Endothelial cell of umbilical vein (primary cell): Measurements from ENCODE around the gene C1RL. TPM values are rescaled to one million over a fixed set of nuclear protein-coding genes. Genes with fewer than 3 reads are reported as not detected.

Experiments
- BruUV-seq: library from RNA; stranded (reverse); fragments of 400-500 nt; replicated peaks from 2 replicates; lab custom pipeline; 2021; lab: Mats Ljungman, UMichigan
- CTCF ChIA-PET: fragments of 300-600, 350-600 bp; sonication (Branson Sonifier 250); formaldehyde crosslinking; loops from one replicate; lab custom pipeline; 2021; ENCODE audit warnings: antibody characterized with exemption, inconsistent platforms; lab: Charles Lee
- POLR2A ChIA-PET: fragments of 300-600, 350-600 bp; sonication (Branson Sonifier 250); formaldehyde crosslinking; loops from one replicate; lab custom pipeline; 2021; ENCODE audit warnings: antibody characterized with exemption, inconsistent platforms; lab: Charles Lee
- DNase-seq: peaks from one replicate; pipeline ENCODE4 v3.0.0-alpha.2; 2011; ENCODE audit warnings: low read depth, low spot score
- FAIRE-seq: peaks from 2 replicates; lab custom pipeline; 2011; peaks lifted over from hg19 to GRCh38; lab: Jason Lieb, UNC
- H2AFZ ChIP-seq: 2 replicates; pipeline ENCODE4 v1.6.0; 2012; ENCODE audit warnings: low read depth, low read length, control low read depth, inconsistent platforms
- H3K27ac ChIP-seq: 2 replicates; pipeline ENCODE4 v1.5.1; 2011; ENCODE audit warnings: low read depth, mild to moderate bottlenecking, control low read depth, low read length, moderate library complexity; ENCODE audit not compliant: insufficient read depth
- H3K27me3 ChIP-seq, 2 experiments: 2 replicates each; pipeline versions ENCODE4 v1.6.0 to v1.6.1; 2011; ENCODE audit warnings: low read length in 2 of 2, mixed read lengths in 1 of 2; ENCODE audit not compliant: control insufficient read depth in 2 of 2, insufficient read depth in 2 of 2
- H3K36me3 ChIP-seq, 2 experiments: 2 replicates in 1 of 2; 3 replicates in 1 of 2; pipeline ENCODE4 v1.5.1; 2011; ENCODE audit warnings: low read length in 2 of 2, mild to moderate bottlenecking in 1 of 2, moderate library complexity in 1 of 2; ENCODE audit not compliant: control insufficient read depth in 2 of 2, insufficient read depth in 2 of 2; ENCODE audit errors: extremely low read depth in 1 of 2
- H3K4me1 ChIP-seq: 3 replicates; pipeline ENCODE4 v1.5.1; 2011; ENCODE audit warnings: mild to moderate bottlenecking, low read length; ENCODE audit not compliant: control insufficient read depth, insufficient read depth; ENCODE audit errors: extremely low read depth
- H3K4me2 ChIP-seq: 2 replicates; pipeline ENCODE4 v1.6.1; 2011; ENCODE audit warnings: low read length, control low read depth, mixed read lengths; ENCODE audit not compliant: insufficient read depth
- H3K4me3 ChIP-seq, 3 experiments: fragments of 200-600 bp in 1 of 3; sonication (generic), shearing (Covaris generic) in 1 of 3; replicated peaks in 1 of 3; 2 replicates each; pipeline ENCODE4 v1.5.1; 2011 to 2016; ENCODE audit warnings: control low read depth in 3 of 3, low read length in 3 of 3, mild to moderate bottlenecking in 2 of 3, inconsistent platforms in 1 of 3, low read depth in 1 of 3, moderate library complexity in 1 of 3; ENCODE audit not compliant: insufficient read depth in 1 of 3
- H3K79me2 ChIP-seq: 2 replicates; pipeline ENCODE4 v1.6.0; 2012; ENCODE audit warnings: low read length, inconsistent platforms; ENCODE audit not compliant: control insufficient read depth, insufficient read depth
- H3K9ac ChIP-seq: replicated peaks from 2 replicates; pipeline ENCODE3; 2011; ENCODE audit warnings: low read length, control low read depth; ENCODE audit not compliant: insufficient read depth; ENCODE audit errors: extremely low read depth
- H3K9me1 ChIP-seq: replicated peaks from 3 replicates; pipeline ENCODE4 v1.6.0; 2011; ENCODE audit warnings: mild to moderate bottlenecking, low read length; ENCODE audit not compliant: control insufficient read depth, insufficient read depth; ENCODE audit errors: extremely low read depth
- H3K9me3 ChIP-seq: replicated peaks from 2 replicates; pipeline ENCODE4 v1.5.1; 2012; ENCODE audit warnings: low read length, inconsistent platforms; ENCODE audit not compliant: control insufficient read depth, insufficient read depth
- H4K20me1 ChIP-seq: replicated peaks from 2 replicates; pipeline ENCODE3; 2011; ENCODE audit warnings: mild to moderate bottlenecking, low read length; ENCODE audit not compliant: control insufficient read depth, insufficient read depth; ENCODE audit errors: extremely low read depth
- EZH2 ChIP-seq: IDR thresholded peaks from 2 replicates; pipeline ENCODE4 v1.6.1; 2012; ENCODE audit warnings: borderline replicate concordance, low read depth, mild to moderate bottlenecking, moderate library complexity, low read length, inconsistent platforms; ENCODE audit not compliant: severe bottlenecking
- FOS ChIP-seq: IDR thresholded peaks from 2 replicates; pipeline ENCODE4 v1.6.1; 2011; ENCODE audit warnings: mild to moderate bottlenecking, low read length, moderate library complexity, borderline replicate concordance; ENCODE audit not compliant: insufficient read depth
- GATA2 ChIP-seq: IDR thresholded peaks from 2 replicates; pipeline ENCODE4 v1.7.0; 2011; ENCODE audit warnings: low read depth, mild to moderate bottlenecking, moderate library complexity, mixed read lengths, low read length; ENCODE audit not compliant: insufficient read length, insufficient read depth
- JUN ChIP-seq: IDR thresholded peaks from 2 replicates; pipeline ENCODE4 v1.6.1; 2011; ENCODE audit warnings: borderline replicate concordance, low read depth; ENCODE audit not compliant: insufficient read length, insufficient read depth
- MYC ChIP-seq: IDR thresholded peaks from one replicate; pipeline ENCODE4 v1.6.1; 2011; ENCODE audit warnings: mild to moderate bottlenecking, low read depth, low read length
- POLR2A ChIP-seq: IDR thresholded peaks from 2 replicates; pipeline ENCODE4 v1.6.1; 2012; ENCODE audit warnings: low read depth, mild to moderate bottlenecking, control low read depth, low read length
- POLR2AphosphoS5 ChIP-seq: IDR thresholded peaks from 2 replicates; pipeline ENCODE4 v1.6.1; 2012; ENCODE audit warnings: low read depth, mild to moderate bottlenecking, control low read depth, low read length, moderate library complexity; ENCODE audit not compliant: insufficient read depth
- dilution Hi-C: fragments of 300-500 bp; cut with MboI; formaldehyde crosslinking; loops from one replicate; pipeline ENCODE4 v1.15.0; 2019; ENCODE audit warnings: low sequenced_read_pairs; ENCODE audit not compliant: extremely low pct_ligation_motif_present
- intact Hi-C: fragments of 100-400 bp; cut with micrococcal nuclease; formaldehyde crosslinking; loops from one replicate; pipeline ENCODE4 v1.10.0; 2022
- polyA plus RNA-seq, 4 experiments: library from polyadenylated mRNA; depleted of rRNA in 3 of 4; stranded (reverse) in 3 of 4; unstranded in 1 of 4; fragments of >200 nt; gene quantifications; 2 replicates each; pipeline versions ENCODE4 v1.2.1 to v1.2.3, GENCODE V29; 2011 to 2012; ENCODE audit warnings: missing spikeins in 1 of 4
- total RNA-seq: library from RNA; stranded (reverse); gene quantifications from 2 replicates; pipeline ENCODE4 v1.2.3, GENCODE V29; 2021
- TF ChIP-seq, protein P1 (sequence below), 2 donors: IDR thresholded peaks; 1 replicate in 1 of 2; 2 replicates in 1 of 2; pipeline ENCODE4 v1.5.1; 2011; ENCODE audit warnings: low read length in 2 of 2, mild to moderate bottlenecking in 2 of 2, moderate library complexity in 2 of 2, control low read depth in 1 of 2, inconsistent platforms in 1 of 2, low read depth in 1 of 2; ENCODE audit not compliant: insufficient read depth in 1 of 2; ENCODE audit errors: extremely low read depth in 1 of 2
- TF ChIP-seq, protein P2 (sequence below): IDR thresholded peaks from 2 replicates; pipeline ENCODE4 v1.6.1; 2011; ENCODE audit not compliant: insufficient read depth, insufficient read length

The C1RL gene
- total and polyA plus RNA-seq, 2 donors (not counting 3 experiments of a cell fraction or from before 2014, with no cell fraction given): 20.9 to 25.0 TPM

DNA sequence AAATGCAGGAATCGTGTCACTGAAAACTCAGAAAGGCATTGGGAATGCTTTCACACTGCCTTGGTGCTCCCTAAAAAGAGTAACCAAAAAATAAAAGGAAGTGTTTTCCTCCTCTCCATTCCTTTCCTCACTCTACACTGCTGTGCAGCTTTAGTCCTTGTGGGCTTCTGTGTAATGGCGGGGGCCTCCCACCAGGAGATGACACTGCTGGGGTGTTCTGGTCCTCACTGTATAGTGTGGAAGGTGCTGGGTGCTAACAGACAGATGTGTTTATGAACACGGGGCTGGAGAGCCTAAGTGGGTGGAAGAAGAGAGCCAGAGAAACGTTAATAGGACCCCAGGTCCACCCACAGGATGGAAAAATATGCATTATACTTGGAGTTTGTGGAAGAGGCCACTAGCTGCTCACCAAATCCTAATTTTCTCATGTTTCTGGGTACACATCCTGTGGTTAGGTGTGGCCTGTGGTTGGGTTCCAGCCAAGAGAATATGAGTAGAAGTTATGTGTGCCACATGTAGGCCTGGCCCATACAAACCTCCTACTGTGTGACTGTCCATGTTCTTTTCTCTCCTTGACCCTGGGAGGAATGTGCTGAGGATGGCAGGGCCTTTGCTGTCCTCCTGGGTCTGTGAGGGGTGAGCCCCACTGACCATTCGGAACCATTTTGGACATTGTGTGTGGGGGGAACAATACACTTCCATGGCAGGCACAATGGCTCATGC, 62.5 kb downstream of the C1RL start:
- no peaks in the 10 kb centered on the region for H3K9me1 ChIP-seq
- ChIA-PET POLR2A (no interaction called here), CTCF (no interaction called here)
- H3K9ac ChIP-seq: no peak overlapping the region
- BruUV-seq: no TSS peak
- peaks cover under 1 to 2% of the 10 kb centered on the region in 2 experiments for H3K27me3 ChIP-seq
- H3K9me3 ChIP-seq: no peaks in the 10 kb centered on the region
- FAIRE-seq: no peak
- dilution Hi-C loops: no loop called here
- no peaks in the 10 kb centered on the region for H3K79me2 ChIP-seq
- no peaks in the 10 kb centered on the region for H4K20me1 ChIP-seq
- TF ChIP-seq JUN: no peak
- no peak for TF ChIP-seq MYC
- TF ChIP-seq, protein P1, sequence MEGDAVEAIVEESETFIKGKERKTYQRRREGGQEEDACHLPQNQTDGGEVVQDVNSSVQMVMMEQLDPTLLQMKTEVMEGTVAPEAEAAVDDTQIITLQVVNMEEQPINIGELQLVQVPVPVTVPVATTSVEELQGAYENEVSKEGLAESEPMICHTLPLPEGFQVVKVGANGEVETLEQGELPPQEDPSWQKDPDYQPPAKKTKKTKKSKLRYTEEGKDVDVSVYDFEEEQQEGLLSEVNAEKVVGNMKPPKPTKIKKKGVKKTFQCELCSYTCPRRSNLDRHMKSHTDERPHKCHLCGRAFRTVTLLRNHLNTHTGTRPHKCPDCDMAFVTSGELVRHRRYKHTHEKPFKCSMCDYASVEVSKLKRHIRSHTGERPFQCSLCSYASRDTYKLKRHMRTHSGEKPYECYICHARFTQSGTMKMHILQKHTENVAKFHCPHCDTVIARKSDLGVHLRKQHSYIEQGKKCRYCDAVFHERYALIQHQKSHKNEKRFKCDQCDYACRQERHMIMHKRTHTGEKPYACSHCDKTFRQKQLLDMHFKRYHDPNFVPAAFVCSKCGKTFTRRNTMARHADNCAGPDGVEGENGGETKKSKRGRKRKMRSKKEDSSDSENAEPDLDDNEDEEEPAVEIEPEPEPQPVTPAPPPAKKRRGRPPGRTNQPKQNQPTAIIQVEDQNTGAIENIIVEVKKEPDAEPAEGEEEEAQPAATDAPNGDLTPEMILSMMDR (IDR thresholded peaks at IDR 0.05; ENCODE audit: extremely low read depth in 1 of 2, insufficient read depth in 1 of 2, low read depth in 1 of 2, low read length in 2 of 2): no peak
- TF ChIP-seq POLR2AphosphoS5: no peak
- TF ChIP-seq POLR2A: no peak
- TF ChIP-seq, protein P2, sequence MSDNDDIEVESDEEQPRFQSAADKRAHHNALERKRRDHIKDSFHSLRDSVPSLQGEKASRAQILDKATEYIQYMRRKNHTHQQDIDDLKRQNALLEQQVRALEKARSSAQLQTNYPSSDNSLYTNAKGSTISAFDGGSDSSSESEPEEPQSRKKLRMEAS: no peak
- TF ChIP-seq EZH2: no peak
- TF ChIP-seq FOS: no peak
- no peak for TF ChIP-seq GATA2
- DNase-seq: no peak
- peaks cover 6% of the 10 kb centered on the region for H3K4me1 ChIP-seq
- no peak overlapping the region for H3K4me2 ChIP-seq
- no peak overlapping the region for H3K4me3 ChIP-seq
- no peak overlapping the region for H3K27ac ChIP-seq
- H3K36me3 ChIP-seq: no peaks in the 10 kb centered on the region
- no peak overlapping the region for H2AFZ ChIP-seq
- intact Hi-C loops: no loop called here
